GM12873 (cell line): ENCODE measurements around the gene ZNF606.
A peak's percentile ranks its signal among the peaks of the same experiment; 100 is the strongest.

ENCODE experiments used
- TF ChIP-seq, protein P1 (sequence below): IDR thresholded peaks from 2 replicates; pipeline ENCODE4 v1.5.1; 2012; ENCODE audit warnings: low read depth, mild to moderate bottlenecking, moderate library complexity, low read length, control low read depth; ENCODE audit not compliant: insufficient read depth; ENCODE audit errors: missing control alignments

ZNF606 gene

GRCh38 chr19:58033741-58034476 lies 31.3 kb upstream of the ZNF606 start, which contains the start of gene ZSCAN1:
TSS of gene ZSCAN1 (plus strand) at chr19:58034025. CDS start at chr19:58037837, 3,812 bp downstream.
- TF ChIP-seq, protein P1, sequence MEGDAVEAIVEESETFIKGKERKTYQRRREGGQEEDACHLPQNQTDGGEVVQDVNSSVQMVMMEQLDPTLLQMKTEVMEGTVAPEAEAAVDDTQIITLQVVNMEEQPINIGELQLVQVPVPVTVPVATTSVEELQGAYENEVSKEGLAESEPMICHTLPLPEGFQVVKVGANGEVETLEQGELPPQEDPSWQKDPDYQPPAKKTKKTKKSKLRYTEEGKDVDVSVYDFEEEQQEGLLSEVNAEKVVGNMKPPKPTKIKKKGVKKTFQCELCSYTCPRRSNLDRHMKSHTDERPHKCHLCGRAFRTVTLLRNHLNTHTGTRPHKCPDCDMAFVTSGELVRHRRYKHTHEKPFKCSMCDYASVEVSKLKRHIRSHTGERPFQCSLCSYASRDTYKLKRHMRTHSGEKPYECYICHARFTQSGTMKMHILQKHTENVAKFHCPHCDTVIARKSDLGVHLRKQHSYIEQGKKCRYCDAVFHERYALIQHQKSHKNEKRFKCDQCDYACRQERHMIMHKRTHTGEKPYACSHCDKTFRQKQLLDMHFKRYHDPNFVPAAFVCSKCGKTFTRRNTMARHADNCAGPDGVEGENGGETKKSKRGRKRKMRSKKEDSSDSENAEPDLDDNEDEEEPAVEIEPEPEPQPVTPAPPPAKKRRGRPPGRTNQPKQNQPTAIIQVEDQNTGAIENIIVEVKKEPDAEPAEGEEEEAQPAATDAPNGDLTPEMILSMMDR, result no peak

GRCh38 chr19:58024661-58025060 lies 22.0 kb upstream of the ZNF606 start:
- TF ChIP-seq, protein P1, result no peak

- TF ChIP-seq, protein P1, result no peak
Observed at GRCh38 chr19:58022283-58022660, 19.7 kb upstream of the ZNF606 start.

DNA sequence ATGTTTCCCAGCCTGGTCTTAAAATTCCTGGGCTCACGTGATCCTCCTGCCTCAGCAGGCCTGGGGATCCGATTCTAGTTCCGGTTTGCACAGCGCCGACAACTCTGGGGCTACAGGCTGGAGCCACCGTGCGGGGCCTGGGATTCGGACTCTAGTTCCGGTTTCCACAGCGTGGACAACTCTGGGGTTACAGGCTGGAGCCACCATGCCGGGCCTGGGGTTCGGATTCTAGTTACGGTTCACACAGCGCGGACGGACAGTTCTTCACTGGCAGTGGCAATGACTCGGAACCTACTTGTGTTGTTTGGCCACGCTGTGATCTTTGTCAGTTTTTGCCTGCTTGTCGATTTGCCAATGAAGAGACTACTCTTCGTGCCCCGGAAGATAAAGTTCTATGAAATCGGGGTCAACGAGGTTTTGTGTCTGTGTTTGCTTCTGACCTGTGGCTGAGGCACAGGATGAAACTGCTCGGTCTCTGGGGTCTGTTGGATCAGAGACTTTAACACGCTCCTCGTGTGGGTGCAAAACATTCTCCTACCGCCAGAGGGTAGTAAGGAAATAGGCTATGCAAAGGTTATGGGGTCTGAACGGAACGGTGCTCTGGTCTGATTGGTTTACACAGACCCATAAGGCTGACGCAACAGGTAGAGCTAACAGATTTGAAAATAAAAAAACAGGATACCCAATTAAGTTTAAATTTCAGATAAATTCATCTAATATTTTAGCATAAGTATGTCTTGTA lies 19.1 kb upstream of the ZNF606 start:
- TF ChIP-seq, protein P1, result peak; percentile 49

- TF ChIP-seq, protein P1, result no peak
Observed at GRCh38 chr19:58020129-58020528, 17.5 kb upstream of the ZNF606 start.

DNA sequence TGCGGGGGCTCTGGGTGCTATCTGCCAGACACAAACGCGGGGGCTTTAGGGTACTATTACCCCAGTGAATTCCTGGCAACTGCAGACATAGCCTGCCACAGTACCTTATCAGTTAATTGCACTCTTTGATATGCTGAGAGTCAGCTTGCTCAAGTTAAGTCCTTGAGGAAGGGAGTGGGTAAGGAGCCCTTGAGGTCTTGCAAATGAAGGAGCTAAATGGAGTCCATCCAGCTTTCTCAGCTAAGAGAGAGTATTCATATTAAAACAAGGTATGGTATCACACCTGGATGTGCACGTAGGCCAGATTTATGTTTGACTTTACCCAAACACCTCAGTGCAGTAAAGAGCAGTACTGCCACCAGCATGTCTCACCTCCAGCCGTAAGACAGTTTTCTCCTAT lies 11.5 kb upstream of the ZNF606 start:
- TF ChIP-seq, protein P1, result no peak

DNA sequence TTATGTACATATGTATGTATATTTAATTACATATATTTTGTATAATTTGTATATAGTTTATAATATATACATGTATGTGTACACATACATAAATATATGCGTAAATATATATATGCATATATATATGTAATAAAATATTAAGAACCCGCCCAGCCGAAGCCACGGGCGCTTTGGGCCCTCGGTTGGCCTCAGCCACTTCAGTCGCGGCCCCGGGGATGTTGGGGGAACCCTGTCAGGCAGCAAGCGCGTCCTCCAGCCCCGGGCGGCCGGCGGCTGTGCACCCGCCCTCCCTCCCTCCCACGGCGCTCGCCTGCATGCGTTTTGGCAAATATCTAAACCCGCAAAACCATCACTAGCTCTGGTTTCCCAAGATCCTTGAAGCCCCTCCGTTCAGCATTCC lies 7.9 kb upstream of the ZNF606 start:
- TF ChIP-seq, protein P1, result no peak
